Neuronal stem cell (in vitro differentiated cells): ENCODE data around the gene BLACAT1.
"Not testable (repeated sequence)": the region's sequence is repeated elsewhere in the genome, so short reads cannot be mapped to it uniquely, and the experiment has no call there.

Source experiments
- DNase-seq: peaks from one replicate; pipeline ENCODE4 v3.0.0-alpha.2; 2013; ENCODE audit warnings: low spot score
- H2AFZ ChIP-seq: one replicate; pipeline ENCODE4 v1.6.1; 2013; ENCODE audit warnings: mild to moderate bottlenecking, low read length, inconsistent platforms
- H2AK5ac ChIP-seq: 2 replicates; pipeline ENCODE4 v1.6.1; 2013; ENCODE audit warnings: low read depth, mild to moderate bottlenecking, inconsistent platforms, low read length, moderate library complexity, mixed read lengths
- H2BK120ac ChIP-seq: 2 replicates; pipeline ENCODE4 v1.6.1; 2013; ENCODE audit warnings: low read depth, mild to moderate bottlenecking, inconsistent platforms, low read length, moderate library complexity, mixed read lengths
- H2BK12ac ChIP-seq: one replicate; pipeline ENCODE4 v1.6.1; 2013; ENCODE audit warnings: low read length, inconsistent platforms
- H2BK15ac ChIP-seq: 2 replicates; pipeline ENCODE4 v1.6.1; 2013; ENCODE audit warnings: mild to moderate bottlenecking, low read length, inconsistent platforms, mixed read lengths
- H2BK5ac ChIP-seq: one replicate; pipeline ENCODE4 v1.6.1; 2013; ENCODE audit warnings: inconsistent platforms, mild to moderate bottlenecking, low read length, moderate library complexity
- H3K14ac ChIP-seq: one replicate; pipeline ENCODE4 v1.6.1; 2013; ENCODE audit warnings: low read length, inconsistent platforms
- H3K18ac ChIP-seq: 2 replicates; pipeline ENCODE4 v1.6.1; 2013; ENCODE audit warnings: low read length, inconsistent platforms
- H3K23ac ChIP-seq: 2 replicates; pipeline ENCODE4 v1.6.1; 2013; ENCODE audit warnings: low read depth, mild to moderate bottlenecking, mixed read lengths, low read length, inconsistent platforms; ENCODE audit not compliant: poor library complexity
- H3K27ac ChIP-seq: replicated peaks from 3 replicates; pipeline ENCODE4 v1.5.1; 2013; ENCODE audit warnings: low read length, inconsistent platforms
- H3K27me3 ChIP-seq, 3 experiments: 2 replicates each; pipeline ENCODE4 v1.6.1; 2013; ENCODE audit warnings: low read length in 3 of 3, mild to moderate bottlenecking in 2 of 3, inconsistent platforms in 1 of 3, low read depth in 1 of 3, mixed read lengths in 1 of 3, moderate library complexity in 1 of 3; ENCODE audit not compliant: control insufficient read depth in 3 of 3, insufficient read depth in 3 of 3
- H3K36me3 ChIP-seq, 2 donors: replicated peaks in 1 of 2; 2 replicates each; pipeline ENCODE4 v1.6.1; 2013; ENCODE audit warnings: low read length in 2 of 2; ENCODE audit not compliant: control insufficient read depth in 2 of 2, insufficient read depth in 2 of 2
- H3K4ac ChIP-seq: 2 replicates; pipeline ENCODE4 v1.6.1; 2013; ENCODE audit warnings: inconsistent platforms, mild to moderate bottlenecking, low read length, moderate library complexity
- H3K4me1 ChIP-seq, 2 donors: 1 replicate in 1 of 2; 2 replicates in 1 of 2; pipeline ENCODE4 v1.6.1; 2013; ENCODE audit warnings: low read length in 2 of 2, low read depth in 1 of 2; ENCODE audit not compliant: control insufficient read depth in 2 of 2, insufficient read depth in 1 of 2
- H3K4me2 ChIP-seq: one replicate; pipeline ENCODE4 v1.6.1; 2013; ENCODE audit warnings: mild to moderate bottlenecking, low read length, inconsistent platforms; ENCODE audit not compliant: insufficient read depth, poor library complexity, severe bottlenecking
- H3K4me3 ChIP-seq, 2 donors: 2 replicates each; pipeline ENCODE4 v1.5.1; 2013; ENCODE audit warnings: low read length in 2 of 2, mild to moderate bottlenecking in 2 of 2, inconsistent platforms in 1 of 2, moderate library complexity in 1 of 2
- H3K79me1 ChIP-seq: one replicate; pipeline ENCODE4 v1.6.1; 2013; ENCODE audit warnings: low read depth, mild to moderate bottlenecking, inconsistent platforms, low read length, moderate library complexity
- H3K9ac ChIP-seq: one replicate; pipeline ENCODE4 v1.6.1; 2013; ENCODE audit warnings: mild to moderate bottlenecking, low read depth, low read length, inconsistent platforms; ENCODE audit not compliant: poor library complexity
- H3K9me3 ChIP-seq, 2 donors: replicated peaks in 1 of 2; 2 replicates each; pipeline versions ENCODE3 to v1.6.1; 2013; ENCODE audit warnings: low read length in 2 of 2, mild to moderate bottlenecking in 2 of 2, inconsistent platforms in 1 of 2, low read depth in 1 of 2, mixed read lengths in 1 of 2, moderate library complexity in 1 of 2; ENCODE audit not compliant: control insufficient read depth in 2 of 2, insufficient read depth in 1 of 2
- H4K8ac ChIP-seq: one replicate; pipeline ENCODE4 v1.6.1; 2013; ENCODE audit warnings: low read depth, mild to moderate bottlenecking, inconsistent platforms, low read length, moderate library complexity
- H4K91ac ChIP-seq: one replicate; pipeline ENCODE4 v1.6.1; 2013; ENCODE audit warnings: low read length, low read depth, mild to moderate bottlenecking, inconsistent platforms; ENCODE audit not compliant: poor library complexity
- WGBS, 2 donors: extraction: QIAGEN DNeasy Blood & Tissue Kit; methylation state at CpG; one replicate each; pipeline ENCODE4 v1.1.7; 2013; ENCODE audit warnings: missing lambda C conversion rate in 2 of 2, mixed read lengths in 1 of 2; ENCODE audit not compliant: insufficient read length in 2 of 2, insufficient replicate concordance in 1 of 2; ENCODE audit errors: extremely low coverage in 2 of 2; 5-methylcytosine and 5-hydroxymethylcytosine counted together
- small RNA-seq: library from polyadenylated mRNA; stranded (forward); fragments of <200 nt; extraction: miRNeasy Mini kit (QIAGEN cat#:217004); gene quantifications from one replicate; pipeline ENCODE3, GENCODE V24; 2013; ENCODE audit not compliant: insufficient read depth

Gene BLACAT1

GRCh38 chr1:205407970-205408369, 47.9 kb downstream of the BLACAT1 start:
- no CpG with 5 or more reads among the region's 5 CpGs for WGBS, 2 donors
- H3K23ac ChIP-seq = no peak overlapping the region
- H4K8ac ChIP-seq = no peak overlapping the region
- H2BK12ac ChIP-seq = no peak overlapping the region
- H3K27me3 ChIP-seq = no peaks in the 10 kb centered on the region
- no peak for DNase-seq
- peaks cover 0 to 2% of the 10 kb centered on the region in 2 donors for H3K36me3 ChIP-seq
- H2BK120ac ChIP-seq = no peak overlapping the region
- no peaks in the 10 kb centered on the region for H3K4me1 ChIP-seq
- peaks cover 0 to 7% of the 10 kb centered on the region in 2 donors for H3K9me3 ChIP-seq
- H3K27ac ChIP-seq = no peak overlapping the region
- no peak overlapping the region for H2BK5ac ChIP-seq
- H2BK15ac ChIP-seq = no peak overlapping the region
- H2AK5ac ChIP-seq = no peak overlapping the region
- no peak overlapping the region for H3K4ac ChIP-seq
- no peak overlapping the region for H3K9ac ChIP-seq
- H3K4me3 ChIP-seq = no peak overlapping the region
- H3K14ac ChIP-seq = no peak overlapping the region
- H3K18ac ChIP-seq = no peak overlapping the region
- no peaks in the 10 kb centered on the region for H3K79me1 ChIP-seq
- H3K4me2 ChIP-seq = no peak overlapping the region
- no peak overlapping the region for H4K91ac ChIP-seq
- no peak overlapping the region for H2AFZ ChIP-seq

GRCh38 chr1:205406252-205406651, 49.6 kb downstream of the BLACAT1 start:
- H4K8ac ChIP-seq, H2BK15ac ChIP-seq, H3K79me1 ChIP-seq, H2BK12ac ChIP-seq, H3K27me3 ChIP-seq, H4K91ac ChIP-seq, H3K9ac ChIP-seq, DNase-seq, H3K4me2 ChIP-seq, H3K18ac ChIP-seq, H2BK120ac ChIP-seq, H2BK5ac ChIP-seq, H3K23ac ChIP-seq, H3K4me1 ChIP-seq, H3K9me3 ChIP-seq, H3K27ac ChIP-seq, H3K36me3 ChIP-seq, H2AFZ ChIP-seq, H3K4ac ChIP-seq, H2AK5ac ChIP-seq, H3K14ac ChIP-seq, H3K4me3 ChIP-seq: not testable (repeated sequence)
- no CpG with 5 or more reads among the region's 12 CpGs for WGBS, 2 donors

Small RNA genes within 50 kb of the gene (small RNA-seq; reads per million reads assigned to genes)
- 2,050 reads per million, percentile 99 among the genes with 10 or more reads in this experiment for gene MIR135B
